Measurements from ENCODE around the gene APOC1. TPM values are rescaled to one million over a fixed set of nuclear protein-coding genes. Genes with fewer than 3 reads are reported as not detected.
"Not testable (repeated sequence)": the region's sequence is repeated elsewhere in the genome, so short reads cannot be mapped to it uniquely, and the experiment has no call there.

Gene APOC1
- polyA plus RNA-seq, 6 donors from 2014 or later, result not detected

GRCh38 chr19:44879309-44880065 is 34.9 kb upstream of the APOC1 start:
- no peaks in the 10 kb centered on the region for H3K36me3 Mint-ChIP-seq
- H3K9me3 Mint-ChIP-seq, result no peaks in the 10 kb centered on the region
- peaks cover 0 to 17% (median 8%) of the 10 kb centered on the region in 3 donors for H3K27me3 Mint-ChIP-seq
- peaks cover 0 to 5% (median 2%) of the 10 kb centered on the region in 3 donors for H3K4me1 Mint-ChIP-seq
- ATAC-seq (ENCODE audit: low read depth in 2 of 2) (no peak), DNase-seq (no peak)
- H3K4me3 Mint-ChIP-seq, result no peak overlapping the region
- H3K27ac Mint-ChIP-seq, result no peak overlapping the region

DNA sequence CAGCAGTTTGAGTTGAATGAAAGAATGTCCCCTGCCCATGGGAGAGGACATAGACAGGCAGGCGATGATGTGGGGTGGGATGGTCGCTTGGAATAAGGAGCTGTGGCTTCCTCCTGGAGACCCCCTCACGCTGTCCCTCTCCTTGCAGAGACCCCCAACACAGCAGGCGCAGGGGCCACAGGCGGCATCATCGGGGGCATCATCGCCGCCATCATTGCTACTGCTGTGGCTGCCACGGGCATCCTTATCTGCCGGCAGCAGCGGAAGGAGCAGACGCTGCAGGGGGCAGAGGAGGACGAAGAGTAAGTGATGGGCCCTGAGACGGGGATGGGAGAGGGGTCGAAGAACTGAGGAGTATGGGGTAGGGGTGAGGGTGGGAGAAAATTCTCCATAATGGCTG is 32.3 kb upstream of the APOC1 start:
- Mint-ChIP-seq H3K4me1 (peaks cover 0 to 4% (median 2%) of the 10 kb centered on the region in 3 donors), H3K27me3 (peaks cover 0 to 17% (median 8%) of the 10 kb centered on the region in 3 donors), H3K27ac (no peak overlapping the region), H3K36me3 (no peaks in the 10 kb centered on the region), H3K4me3 (no peak overlapping the region), H3K9me3 (no peaks in the 10 kb centered on the region)
- ATAC-seq (ENCODE audit: low read depth in 2 of 2) (no peak), DNase-seq (no peak)

GRCh38 chr19:44882619-44883397 is 31.6 kb upstream of the APOC1 start:
- not testable (repeated sequence) for ATAC-seq (ENCODE audit: low read depth in 2 of 2)

GRCh38 chr19:44883922-44884321 is 30.5 kb upstream of the APOC1 start:
- Mint-ChIP-seq H3K27ac (no peak overlapping the region), H3K4me1 (peaks cover 0 to 4% (median under 1%) of the 10 kb centered on the region in 3 donors), H3K9me3 (peaks cover 0 to under 1% (median 0%) of the 10 kb centered on the region in 7 donors), H3K36me3 (no peaks in the 10 kb centered on the region), H3K27me3 (peaks cover 0 to 13% (median 8%) of the 10 kb centered on the region in 3 donors), H3K4me3 (no peak overlapping the region)
- no peak for ATAC-seq (ENCODE audit: low read depth in 2 of 2)
- DNase-seq, result no peak

More at GRCh38 chr19:44882619-44883397, 31.6 kb upstream of the APOC1 start:
- not testable (repeated sequence) for H3K36me3 Mint-ChIP-seq, H3K4me3 Mint-ChIP-seq, H3K27ac Mint-ChIP-seq, H3K9me3 Mint-ChIP-seq, DNase-seq, H3K4me1 Mint-ChIP-seq
- peaks cover 0 to 17% (median 8%) of the 10 kb centered on the region in 3 donors for H3K27me3 Mint-ChIP-seq

- no peak for ATAC-seq (ENCODE audit: low read depth in 2 of 2)
- H3K4me3 Mint-ChIP-seq, result no peak overlapping the region
- no peak for DNase-seq
These were observed 29.8 kb upstream of the APOC1 start for GRCh38 chr19:44884566-44884965.

GRCh38 chr19:44886141-44886540 is 28.3 kb upstream of the APOC1 start:
- peaks cover 0 to 4% (median 0%) of the 10 kb centered on the region in 7 donors for H3K9me3 Mint-ChIP-seq
- peaks cover 0 to 7% (median 0%) of the 10 kb centered on the region in 3 donors for H3K27me3 Mint-ChIP-seq
- ATAC-seq (ENCODE audit: low read depth in 2 of 2) (no peak), DNase-seq (no peak)
- H3K36me3 Mint-ChIP-seq, result no peaks in the 10 kb centered on the region
- peaks cover 5 to 16% (median 14%) of the 10 kb centered on the region in 3 donors for H3K4me1 Mint-ChIP-seq
- no peak overlapping the region for H3K27ac Mint-ChIP-seq
- no peak overlapping the region for H3K4me3 Mint-ChIP-seq

More at GRCh38 chr19:44884566-44884965, 29.8 kb upstream of the APOC1 start:
- peaks cover 0 to 11% (median 6%) of the 10 kb centered on the region in 3 donors for H3K27me3 Mint-ChIP-seq
- no peak overlapping the region for H3K27ac Mint-ChIP-seq
- peaks cover 0 to 9% (median 3%) of the 10 kb centered on the region in 3 donors for H3K4me1 Mint-ChIP-seq
- H3K36me3 Mint-ChIP-seq, result no peaks in the 10 kb centered on the region
- H3K9me3 Mint-ChIP-seq, result peaks cover 0 to 4% (median 0%) of the 10 kb centered on the region in 7 donors

DNA sequence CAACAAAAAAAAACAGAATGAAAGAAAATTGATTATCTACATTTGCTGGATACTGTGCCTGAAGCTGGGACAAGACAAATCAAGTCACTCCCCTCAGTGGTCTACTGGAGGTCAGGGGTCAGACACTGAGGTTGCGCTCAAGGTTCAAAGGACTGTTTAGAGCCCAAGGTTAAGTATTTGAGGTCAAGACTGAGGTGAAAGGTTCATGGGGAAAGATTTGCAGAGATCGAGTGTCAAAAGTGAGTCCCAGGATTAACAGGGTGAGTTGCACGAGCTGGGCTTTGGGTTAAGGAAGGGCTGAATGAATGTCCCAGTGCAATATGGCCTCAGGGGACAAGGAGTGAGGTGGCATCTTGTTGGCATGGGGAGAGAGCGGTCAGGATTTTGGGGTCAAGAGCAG is 26.8 kb upstream of the APOC1 start:
- peak overlapping the region in 4 of 8 donors; percentile 13 to 77 (median 29) for H3K4me3 Mint-ChIP-seq

GRCh38 chr19:44888335-44888734 is 26.1 kb upstream of the APOC1 start:
- not testable (repeated sequence) for DNase-seq; ATAC-seq (ENCODE audit: low read depth in 2 of 2); H3K36me3 Mint-ChIP-seq; H3K27me3 Mint-ChIP-seq; H3K9me3 Mint-ChIP-seq
- Mint-ChIP-seq H3K27ac (peak overlapping the region in 1 of 6 donors; percentile 43), H3K4me1 (peaks cover 23 to 34% (median 31%) of the 10 kb centered on the region in 3 donors), H3K4me3 (peak overlapping the region in 5 of 8 donors; percentile 54 to 77 (median 69))

More for the DNA sequence above, 26.8 kb upstream of the APOC1 start:
- DNase-seq, result no peak
- Mint-ChIP-seq H3K27me3 (no peaks in the 10 kb centered on the region), H3K4me1 (peaks cover 16 to 28% (median 25%) of the 10 kb centered on the region in 3 donors), H3K36me3 (no peaks in the 10 kb centered on the region), H3K27ac (no peak overlapping the region), H3K9me3 (peaks cover 0 to 4% (median 0%) of the 10 kb centered on the region in 7 donors)
- ATAC-seq (ENCODE audit: low read depth in 2 of 2), result no peak

GRCh38 chr19:44889830-44890365 is 24.5 kb upstream of the APOC1 start:
- Mint-ChIP-seq H3K27me3 (no peaks in the 10 kb centered on the region), H3K4me3 (peak overlapping the region; percentile 75 to 95 (median 89)), H3K27ac (peak overlapping the region; percentile 82 to 95 (median 86)), H3K4me1 (peaks cover 29 to 36% (median 35%) of the 10 kb centered on the region in 3 donors), H3K9me3 (peaks cover 0 to 4% (median 0%) of the 10 kb centered on the region in 7 donors), H3K36me3 (peaks cover 0 to 5% of the 10 kb centered on the region in 2 donors)
- DNase-seq (no peak), ATAC-seq (ENCODE audit: low read depth in 2 of 2) (no peak)

DNA sequence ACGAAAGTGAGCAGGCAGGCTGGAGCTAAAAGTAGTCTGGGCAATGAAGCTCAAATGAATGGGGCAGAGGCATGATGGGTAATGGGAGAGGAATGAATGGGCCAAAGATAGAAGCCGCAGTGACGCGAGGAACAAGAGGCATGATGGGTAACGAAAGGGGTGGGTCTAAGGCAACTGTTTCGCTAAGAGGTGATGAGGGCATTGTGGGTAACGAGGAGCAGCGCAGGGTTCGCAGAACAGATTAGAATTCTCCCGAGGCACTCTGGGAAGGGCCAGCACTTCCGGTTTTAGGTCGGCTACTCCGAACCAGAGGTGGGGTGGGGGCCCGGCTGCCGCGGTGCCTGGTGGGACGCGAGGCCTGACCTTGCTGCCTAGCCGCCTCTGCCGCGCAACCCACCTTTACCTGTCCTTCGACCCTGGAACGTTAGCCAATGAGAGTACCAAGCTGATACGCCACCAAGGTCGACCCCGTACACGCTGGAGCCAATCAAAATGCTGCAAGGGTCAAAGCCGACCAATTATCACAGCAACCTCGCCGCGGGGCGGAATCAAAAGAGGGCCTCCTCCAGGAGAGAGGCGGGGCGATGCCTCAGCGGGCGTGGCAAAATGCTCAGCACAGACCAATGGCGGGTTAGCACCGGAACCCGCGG is 23.9 kb upstream of the APOC1 start:
- no peaks in the 10 kb centered on the region for H3K27me3 Mint-ChIP-seq
- peak overlapping the region; percentile 82 to 95 (median 86) for H3K27ac Mint-ChIP-seq
- peak; percentile 100 for DNase-seq
- ATAC-seq (ENCODE audit: low read depth in 2 of 2), result peak; percentile 73 to 78
- peaks cover 0 to 9% of the 10 kb centered on the region in 2 donors for H3K36me3 Mint-ChIP-seq
- peaks cover 33 to 39% (median 37%) of the 10 kb centered on the region in 3 donors for H3K4me1 Mint-ChIP-seq
- H3K4me3 Mint-ChIP-seq, result peak overlapping the region; percentile 75 to 95 (median 89)
- H3K9me3 Mint-ChIP-seq, result peaks cover 0 to 4% (median 0%) of the 10 kb centered on the region in 7 donors

DNA sequence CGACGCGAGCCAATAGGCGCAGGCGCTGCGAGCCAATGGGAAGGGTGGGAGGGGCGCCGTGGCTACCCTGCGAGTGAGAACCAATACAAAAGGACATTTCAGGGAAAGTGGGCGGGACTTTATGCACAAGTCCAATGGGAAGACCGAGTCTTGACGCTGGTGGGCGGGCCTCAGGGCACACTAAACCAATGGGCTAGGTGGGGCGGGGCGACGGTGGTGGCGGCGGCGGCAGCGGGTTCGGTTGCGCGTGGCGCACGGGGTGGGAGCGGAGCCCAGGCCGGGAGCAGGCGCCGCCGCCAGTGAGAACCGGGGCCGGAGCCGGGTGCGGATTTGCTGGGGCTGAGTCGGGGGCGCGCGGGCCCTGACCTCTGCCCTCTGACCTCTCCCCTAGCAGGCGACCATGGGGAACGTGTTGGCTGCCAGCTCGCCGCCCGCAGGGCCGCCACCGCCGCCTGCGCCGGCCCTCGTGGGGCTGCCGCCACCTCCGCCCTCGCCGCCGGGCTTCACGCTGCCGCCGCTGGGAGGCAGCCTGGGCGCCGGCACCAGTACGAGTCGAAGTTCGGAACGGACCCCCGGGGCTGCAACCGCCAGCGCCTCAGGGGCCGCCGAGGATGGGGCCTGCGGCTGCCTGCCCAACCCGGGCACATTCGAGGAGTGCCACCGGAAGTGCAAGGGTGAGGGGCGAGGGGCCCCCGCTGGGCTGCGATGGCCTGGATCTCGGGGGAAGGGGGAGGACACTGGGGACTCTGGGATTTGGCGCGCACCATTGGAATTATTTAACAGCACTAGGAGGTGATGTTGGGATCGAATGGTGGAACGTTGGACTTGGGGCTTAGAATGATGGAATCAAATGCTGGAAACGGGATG is 23.2 kb upstream of the APOC1 start, which contains the start of gene TOMM40:
TOMM40 (plus strand) TSS at position 239 of the 867 bp plus-strand sequence; CDS start at position 401, 162 bp downstream.
- Mint-ChIP-seq H3K9me3 (peaks cover 0 to 4% (median 0%) of the 10 kb centered on the region in 7 donors), H3K27me3 (no peaks in the 10 kb centered on the region), H3K36me3 (peaks cover 0 to 16% of the 10 kb centered on the region in 2 donors), H3K4me3 (peak within 1 kb of the TSS; percentile 75 to 95 (median 90)), H3K4me1 (peaks cover 33 to 44% (median 37%) of the 10 kb centered on the region in 3 donors), H3K27ac (peak within 1 kb of the TSS; percentile 83 to 95 (median 90))
- ATAC-seq (ENCODE audit: low read depth in 2 of 2), result no peak
- DNase-seq, result no peak

GRCh38 chr19:44892932-44893331 is 21.5 kb upstream of the APOC1 start:
- Mint-ChIP-seq H3K4me1 (peaks cover 33 to 40% (median 39%) of the 10 kb centered on the region in 3 donors), H3K4me3 (peak overlapping the region; percentile 57 to 95 (median 86)), H3K27me3 (no peaks in the 10 kb centered on the region), H3K36me3 (peaks cover 0 to 17% of the 10 kb centered on the region in 2 donors), H3K27ac (peak overlapping the region in 4 of 6 donors; percentile 21 to 80 (median 46)), H3K9me3 (peaks cover 0 to 4% (median 0%) of the 10 kb centered on the region in 7 donors)
- no peak for ATAC-seq (ENCODE audit: low read depth in 2 of 2)
- DNase-seq, result no peak

Data from naive B cell (primary cell).